K562 (cell line): ENCODE data around the gene FASN. TPM values are rescaled to one million over a fixed set of nuclear protein-coding genes. Genes with fewer than 3 reads are reported as not detected.

Experiments
- CBFB ChIP-seq: sonication (generic); formaldehyde crosslinking; IDR thresholded peaks from 2 replicates; pipeline ENCODE4 v1.4.0; 2020; ENCODE audit warnings: mild to moderate bottlenecking, missing genetic modification reagents
- DDX20 ChIP-seq: fragments of 450-650 bp; IDR thresholded peaks from 2 replicates; pipeline ENCODE4 v1.6.1; 2016; ENCODE audit warnings: missing genetic modification characterization, low read depth, mild to moderate bottlenecking, missing compliant biosample characterization, moderate library complexity
- ILK ChIP-seq: fragments of 450-650 bp; IDR thresholded peaks from 2 replicates; pipeline ENCODE4 v1.6.1; 2016; ENCODE audit warnings: missing genetic modification characterization, low read depth, mild to moderate bottlenecking, missing compliant biosample characterization, moderate library complexity, borderline replicate concordance
- JUN ChIP-seq, 2 experiments: sonication (generic) in 1 of 2; formaldehyde crosslinking in 1 of 2; IDR thresholded peaks; 2 replicates each; pipeline versions ENCODE4 v1.6.1 to v1.8.0; 2012 to 2022; ENCODE audit warnings: borderline replicate concordance in 2 of 2, mild to moderate bottlenecking in 2 of 2, improper control_type of control experiment in 1 of 2, low read depth in 1 of 2, low read length in 1 of 2, missing genetic modification reagents in 1 of 2
- NR2F6 ChIP-seq: fragments of 450-650 bp; formaldehyde crosslinking; IDR thresholded peaks from 2 replicates; pipeline ENCODE4 v1.4.0; 2020; ENCODE audit warnings: mild to moderate bottlenecking
- OTX1 ChIP-seq: fragments of 450-650 bp; formaldehyde crosslinking; IDR thresholded peaks from 2 replicates; pipeline ENCODE4 v1.4.0; 2022; ENCODE audit warnings: mild to moderate bottlenecking
- PML ChIP-seq: IDR thresholded peaks from 2 replicates; pipeline ENCODE4 v1.6.1; 2012; ENCODE audit warnings: low read length, inconsistent platforms
- RBM17 ChIP-seq: fragments of 200-400 bp; formaldehyde crosslinking; IDR thresholded peaks from 2 replicates; pipeline ENCODE4 v1.6.1; 2017; ENCODE audit warnings: low read depth, mild to moderate bottlenecking, low read length, borderline replicate concordance
- SMARCA5 ChIP-seq: fragments of 450-650 bp; IDR thresholded peaks from 2 replicates; pipeline ENCODE4 v1.6.1; 2016
- ZNF408 ChIP-seq: fragments of 250-450 bp; sonication (Bioruptor Pico); IDR thresholded peaks from 2 replicates; pipeline ENCODE4 v1.4.0; 2020; ENCODE audit warnings: low read depth, mild to moderate bottlenecking, moderate library complexity
- ZSCAN29 ChIP-seq: fragments of 450-650 bp; IDR thresholded peaks from 2 replicates; pipeline ENCODE4 v1.6.1; 2017
- polyA plus RNA-seq, 8 experiments: library from polyadenylated mRNA; depleted of rRNA in 4 of 8; stranded (reverse) in 5 of 8; unstranded in 3 of 8; fragments of >200 nt; fragmentation: Nextera tagmentation in 2 of 8; fragmentation: Illumina TruSeq in 1 of 8; extraction: Ambion mirVana in 2 of 8; extraction: Trizol in 1 of 8; gene quantifications; 2 replicates each; pipeline versions ENCODE4 v1.2.1 to v1.2.3, GENCODE V29; 2011 to 2014; ENCODE audit warnings: inconsistent platforms in 1 of 8, missing spikeins in 1 of 8
- total RNA-seq, 7 experiments: library from RNA; depleted of rRNA in 6 of 7; stranded (reverse); fragments of >200 nt in 6 of 7; fragmentation: Illumina TruSeq in 2 of 7; extraction: Trizol in 2 of 7; gene quantifications; 2 replicates each; pipeline versions ENCODE4 v1.2.1 to v1.2.3, GENCODE V29; 2011 to 2021; ENCODE audit warnings: low replicate concordance in 1 of 7
- TF ChIP-seq, protein P1 (sequence below): fragments of 250-450 bp; sonication (Bioruptor Pico); IDR thresholded peaks from 2 replicates; pipeline ENCODE4 v1.5.0; 2020; ENCODE audit warnings: mild to moderate bottlenecking
- TF ChIP-seq, protein P2 (sequence below): fragments of 250-450 bp; sonication (Bioruptor Pico); IDR thresholded peaks from 2 replicates; pipeline ENCODE4 v1.8.0; 2021; ENCODE audit warnings: moderate library complexity, mild to moderate bottlenecking, inconsistent platforms
- TF ChIP-seq, protein P3 (sequence below): fragments of 450-650 bp; formaldehyde crosslinking; IDR thresholded peaks from 2 replicates; pipeline ENCODE4 v1.4.0; 2020; ENCODE audit warnings: mild to moderate bottlenecking, mixed read lengths
- TF ChIP-seq, protein P4 (sequence below): sonication (generic); formaldehyde crosslinking; IDR thresholded peaks from 2 replicates; pipeline ENCODE4 v1.8.0; 2023; ENCODE audit warnings: missing genetic modification reagents, mild to moderate bottlenecking, borderline replicate concordance
- TF ChIP-seq, protein P5 (sequence below), 2 experiments: IDR thresholded peaks; 2 replicates each; pipeline ENCODE4 v1.6.1; 2011; ENCODE audit warnings: borderline replicate concordance in 1 of 2, control low read depth in 1 of 2, low read depth in 1 of 2, low read length in 1 of 2, mild to moderate bottlenecking in 1 of 2, mixed read lengths in 1 of 2, moderate library complexity in 1 of 2; ENCODE audit not compliant: insufficient read depth in 1 of 2, insufficient read length in 1 of 2, poor library complexity in 1 of 2, severe bottlenecking in 1 of 2; ENCODE audit errors: extremely low read depth in 1 of 2

The FASN gene
- total and polyA plus RNA-seq, 9 of the 15 experiments (the other 6 are each of a cell fraction or from before 2014, with no cell fraction given), result 0.15 to 663 (median 49.9) TPM

DNA sequence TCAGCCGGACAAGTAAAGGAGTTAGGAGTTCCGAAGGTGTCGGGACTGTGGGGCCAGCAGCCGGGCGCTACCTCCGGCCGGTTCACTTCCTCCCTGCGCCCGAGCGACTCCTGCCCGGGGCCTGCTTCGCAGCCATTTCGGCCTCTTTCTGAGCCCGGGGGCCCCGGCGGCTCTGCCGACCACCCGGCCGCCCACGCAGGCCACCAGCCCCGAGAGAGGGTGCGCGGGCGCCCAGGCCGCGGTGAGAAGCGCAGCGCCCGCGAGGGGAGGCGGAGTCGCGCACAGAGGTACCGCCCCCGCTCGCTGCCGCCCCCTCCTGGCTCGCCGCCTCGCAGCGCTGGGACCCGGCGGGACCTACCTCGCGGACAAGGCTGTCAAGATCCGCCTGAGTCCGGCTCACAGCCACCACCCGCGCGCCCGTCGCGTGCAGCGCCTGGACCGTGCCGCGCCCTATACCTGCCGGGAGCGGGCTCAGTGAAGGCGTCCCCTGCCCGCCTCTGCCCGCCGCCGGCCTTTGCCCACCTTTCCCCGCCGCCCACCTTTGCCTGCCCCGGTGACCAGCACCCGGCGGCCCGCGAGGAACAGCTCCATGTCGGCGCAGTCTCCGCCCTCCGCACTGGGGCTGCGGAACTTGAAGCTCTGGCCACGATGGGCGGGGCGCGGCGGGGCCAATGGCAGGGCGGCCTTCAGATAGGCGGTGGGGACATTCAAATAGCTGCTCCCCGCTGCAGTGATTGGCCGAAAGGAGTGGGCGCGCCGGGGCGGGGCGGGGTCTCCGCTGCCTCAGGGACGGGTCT, 60.7 kb downstream of the FASN start, which contains the start of gene DCXR (continued):
- TF ChIP-seq DDX20 (tag) (no peak), JUN (IDR thresholded peaks at IDR 0.05; ENCODE audit: borderline replicate concordance, low read depth, low read length) (peak; percentile 13; the same call in 1 of the 2 replicates), JUN (CRISPR knock-in tag; IDR thresholded peaks at IDR 0.05; ENCODE audit: borderline replicate concordance) (no peak), OTX1 (CRISPR knock-in tag) (0 out of 2 replicates have a peak, but pooled peaks have one; percentile 50), PML (peak; percentile 81), CBFB (no peak), RBM17 (no peak), ILK (tag) (no peak), NR2F6 (CRISPR knock-in tag) (no peak), SMARCA5 (no peak), ZSCAN29 (no peak), ZNF408 (CRISPR knock-in tag) (no peak)
- TF ChIP-seq, protein P1, sequence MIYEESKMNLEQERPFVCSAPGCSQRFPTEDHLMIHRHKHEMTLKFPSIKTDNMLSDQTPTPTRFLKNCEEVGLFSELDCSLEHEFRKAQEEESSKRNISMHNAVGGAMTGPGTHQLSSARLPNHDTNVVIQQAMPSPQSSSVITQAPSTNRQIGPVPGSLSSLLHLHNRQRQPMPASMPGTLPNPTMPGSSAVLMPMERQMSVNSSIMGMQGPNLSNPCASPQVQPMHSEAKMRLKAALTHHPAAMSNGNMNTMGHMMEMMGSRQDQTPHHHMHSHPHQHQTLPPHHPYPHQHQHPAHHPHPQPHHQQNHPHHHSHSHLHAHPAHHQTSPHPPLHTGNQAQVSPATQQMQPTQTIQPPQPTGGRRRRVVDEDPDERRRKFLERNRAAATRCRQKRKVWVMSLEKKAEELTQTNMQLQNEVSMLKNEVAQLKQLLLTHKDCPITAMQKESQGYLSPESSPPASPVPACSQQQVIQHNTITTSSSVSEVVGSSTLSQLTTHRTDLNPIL (CRISPR knock-in tag), result no peak
- TF ChIP-seq, protein P2, sequence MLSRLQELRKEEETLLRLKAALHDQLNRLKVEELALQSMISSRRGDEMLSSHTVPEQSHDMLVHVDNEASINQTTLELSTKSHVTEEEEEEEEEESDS (CRISPR knock-in tag), result no peak
- TF ChIP-seq, protein P3, sequence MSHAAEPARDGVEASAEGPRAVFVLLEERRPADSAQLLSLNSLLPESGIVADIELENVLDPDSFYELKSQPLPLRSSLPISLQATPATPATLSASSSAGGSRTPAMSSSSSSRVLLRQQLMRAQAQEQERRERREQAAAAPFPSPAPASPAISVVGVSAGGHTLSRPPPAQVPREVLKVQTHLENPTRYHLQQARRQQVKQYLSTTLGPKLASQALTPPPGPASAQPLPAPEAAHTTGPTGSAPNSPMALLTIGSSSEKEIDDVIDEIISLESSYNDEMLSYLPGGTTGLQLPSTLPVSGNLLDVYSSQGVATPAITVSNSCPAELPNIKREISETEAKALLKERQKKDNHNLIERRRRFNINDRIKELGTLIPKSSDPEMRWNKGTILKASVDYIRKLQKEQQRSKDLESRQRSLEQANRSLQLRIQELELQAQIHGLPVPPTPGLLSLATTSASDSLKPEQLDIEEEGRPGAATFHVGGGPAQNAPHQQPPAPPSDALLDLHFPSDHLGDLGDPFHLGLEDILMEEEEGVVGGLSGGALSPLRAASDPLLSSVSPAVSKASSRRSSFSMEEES (CRISPR knock-in tag), result no peak
- TF ChIP-seq, protein P4, sequence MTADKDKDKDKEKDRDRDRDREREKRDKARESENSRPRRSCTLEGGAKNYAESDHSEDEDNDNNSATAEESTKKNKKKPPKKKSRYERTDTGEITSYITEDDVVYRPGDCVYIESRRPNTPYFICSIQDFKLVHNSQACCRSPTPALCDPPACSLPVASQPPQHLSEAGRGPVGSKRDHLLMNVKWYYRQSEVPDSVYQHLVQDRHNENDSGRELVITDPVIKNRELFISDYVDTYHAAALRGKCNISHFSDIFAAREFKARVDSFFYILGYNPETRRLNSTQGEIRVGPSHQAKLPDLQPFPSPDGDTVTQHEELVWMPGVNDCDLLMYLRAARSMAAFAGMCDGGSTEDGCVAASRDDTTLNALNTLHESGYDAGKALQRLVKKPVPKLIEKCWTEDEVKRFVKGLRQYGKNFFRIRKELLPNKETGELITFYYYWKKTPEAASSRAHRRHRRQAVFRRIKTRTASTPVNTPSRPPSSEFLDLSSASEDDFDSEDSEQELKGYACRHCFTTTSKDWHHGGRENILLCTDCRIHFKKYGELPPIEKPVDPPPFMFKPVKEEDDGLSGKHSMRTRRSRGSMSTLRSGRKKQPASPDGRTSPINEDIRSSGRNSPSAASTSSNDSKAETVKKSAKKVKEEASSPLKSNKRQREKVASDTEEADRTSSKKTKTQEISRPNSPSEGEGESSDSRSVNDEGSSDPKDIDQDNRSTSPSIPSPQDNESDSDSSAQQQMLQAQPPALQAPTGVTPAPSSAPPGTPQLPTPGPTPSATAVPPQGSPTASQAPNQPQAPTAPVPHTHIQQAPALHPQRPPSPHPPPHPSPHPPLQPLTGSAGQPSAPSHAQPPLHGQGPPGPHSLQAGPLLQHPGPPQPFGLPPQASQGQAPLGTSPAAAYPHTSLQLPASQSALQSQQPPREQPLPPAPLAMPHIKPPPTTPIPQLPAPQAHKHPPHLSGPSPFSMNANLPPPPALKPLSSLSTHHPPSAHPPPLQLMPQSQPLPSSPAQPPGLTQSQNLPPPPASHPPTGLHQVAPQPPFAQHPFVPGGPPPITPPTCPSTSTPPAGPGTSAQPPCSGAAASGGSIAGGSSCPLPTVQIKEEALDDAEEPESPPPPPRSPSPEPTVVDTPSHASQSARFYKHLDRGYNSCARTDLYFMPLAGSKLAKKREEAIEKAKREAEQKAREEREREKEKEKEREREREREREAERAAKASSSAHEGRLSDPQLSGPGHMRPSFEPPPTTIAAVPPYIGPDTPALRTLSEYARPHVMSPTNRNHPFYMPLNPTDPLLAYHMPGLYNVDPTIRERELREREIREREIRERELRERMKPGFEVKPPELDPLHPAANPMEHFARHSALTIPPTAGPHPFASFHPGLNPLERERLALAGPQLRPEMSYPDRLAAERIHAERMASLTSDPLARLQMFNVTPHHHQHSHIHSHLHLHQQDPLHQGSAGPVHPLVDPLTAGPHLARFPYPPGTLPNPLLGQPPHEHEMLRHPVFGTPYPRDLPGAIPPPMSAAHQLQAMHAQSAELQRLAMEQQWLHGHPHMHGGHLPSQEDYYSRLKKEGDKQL (CRISPR knock-in tag), result no peak
- TF ChIP-seq, protein P5, sequence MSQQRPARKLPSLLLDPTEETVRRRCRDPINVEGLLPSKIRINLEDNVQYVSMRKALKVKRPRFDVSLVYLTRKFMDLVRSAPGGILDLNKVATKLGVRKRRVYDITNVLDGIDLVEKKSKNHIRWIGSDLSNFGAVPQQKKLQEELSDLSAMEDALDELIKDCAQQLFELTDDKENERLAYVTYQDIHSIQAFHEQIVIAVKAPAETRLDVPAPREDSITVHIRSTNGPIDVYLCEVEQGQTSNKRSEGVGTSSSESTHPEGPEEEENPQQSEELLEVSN (IDR thresholded peaks at IDR 0.05; ENCODE audit: borderline replicate concordance in 1 of 2, extremely low read depth in 1 of 2, insufficient read depth in 1 of 2, insufficient read length in 1 of 2, low read depth in 1 of 2, low read length in 1 of 2, poor library complexity in 1 of 2, severe bottlenecking in 1 of 2), result peak; percentile 51 to 83
